GM20431 (cell line): Measurements from ENCODE around the gene AGAP3.

Experiments used
- in situ Hi-C: fragments of 300-500 bp; cut with MseI, MboI; formaldehyde crosslinking; loops from one replicate; pipeline ENCODE4 v1.15.0; 2020; ENCODE audit warnings: low sequenced_read_pairs; ENCODE audit not compliant: unreplicated experiment

Gene AGAP3

GRCh38 chr7:151104411-151105235 lies 18.3 kb downstream of the AGAP3 start:
- in situ Hi-C loops, result no loop called here

DNA sequence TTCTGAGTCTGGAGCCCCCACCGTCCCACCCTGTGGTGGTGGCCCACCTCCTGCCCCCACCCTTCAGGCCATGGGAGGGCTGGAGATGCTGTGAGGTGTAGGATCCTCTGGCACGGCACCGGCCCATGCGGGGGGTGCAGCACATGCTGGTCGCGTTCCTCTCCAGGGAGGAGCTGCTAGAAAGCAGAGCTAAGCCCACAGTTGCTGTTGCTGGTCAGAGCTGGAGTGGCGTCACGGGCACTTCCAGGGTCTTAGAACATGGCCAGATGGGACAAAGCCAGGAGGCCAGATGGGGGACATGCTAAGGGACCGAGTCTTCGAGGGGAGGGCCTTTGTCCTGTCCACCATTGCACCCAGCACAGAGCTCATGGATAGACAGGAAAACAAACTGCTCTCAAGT lies 21.6 kb downstream of the AGAP3 start:
- in situ Hi-C loops, result no loop called here

GRCh38 chr7:151109094-151110048 lies 23.1 kb downstream of the AGAP3 start:
- in situ Hi-C loops, result no loop called here

DNA sequence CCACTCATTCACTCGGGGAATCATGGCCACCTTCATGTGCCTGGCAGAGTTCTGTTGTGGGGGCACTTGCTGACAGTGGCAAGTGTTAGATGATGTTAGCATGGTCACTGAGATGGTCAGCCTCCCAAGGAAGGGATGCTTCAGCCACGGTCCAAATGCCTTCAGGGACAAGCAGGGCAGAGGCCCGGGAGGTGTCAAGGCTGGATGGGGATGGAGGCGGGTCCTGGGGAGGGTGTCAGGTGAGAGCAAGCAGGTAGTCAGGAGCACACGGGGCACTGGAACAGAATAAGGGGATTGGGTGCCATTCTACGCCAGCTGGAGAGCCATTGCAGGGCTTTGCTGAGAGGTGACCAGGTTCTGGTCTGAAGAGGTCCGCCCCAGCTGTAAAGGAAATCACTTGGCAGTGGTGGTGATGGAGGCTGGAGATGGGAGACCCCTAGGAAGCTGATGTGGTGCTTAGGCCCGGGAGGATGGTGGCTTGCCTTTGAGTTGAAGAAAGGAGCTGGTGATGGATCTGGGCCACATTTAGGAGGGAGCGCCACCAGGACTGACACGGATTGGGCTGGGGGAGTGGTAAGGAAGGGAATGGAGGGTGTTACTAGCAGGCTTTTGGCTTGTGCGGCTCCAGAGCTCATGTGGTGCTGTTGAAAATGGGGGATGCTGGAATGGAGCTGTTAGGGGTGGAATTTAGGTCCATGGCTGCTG lies 24.1 kb downstream of the AGAP3 start:
- in situ Hi-C loops, result no loop called here

- in situ Hi-C loops, result no loop called here
Observed at GRCh38 chr7:151110941-151111645, 24.8 kb downstream of the AGAP3 start.

- in situ Hi-C loops, result no loop called here
Observed at GRCh38 chr7:151113344-151114150, 27.3 kb downstream of the AGAP3 start.

- in situ Hi-C loops, result no loop called here
Observed at GRCh38 chr7:151114151-151115090, 28.1 kb downstream of the AGAP3 start.

DNA sequence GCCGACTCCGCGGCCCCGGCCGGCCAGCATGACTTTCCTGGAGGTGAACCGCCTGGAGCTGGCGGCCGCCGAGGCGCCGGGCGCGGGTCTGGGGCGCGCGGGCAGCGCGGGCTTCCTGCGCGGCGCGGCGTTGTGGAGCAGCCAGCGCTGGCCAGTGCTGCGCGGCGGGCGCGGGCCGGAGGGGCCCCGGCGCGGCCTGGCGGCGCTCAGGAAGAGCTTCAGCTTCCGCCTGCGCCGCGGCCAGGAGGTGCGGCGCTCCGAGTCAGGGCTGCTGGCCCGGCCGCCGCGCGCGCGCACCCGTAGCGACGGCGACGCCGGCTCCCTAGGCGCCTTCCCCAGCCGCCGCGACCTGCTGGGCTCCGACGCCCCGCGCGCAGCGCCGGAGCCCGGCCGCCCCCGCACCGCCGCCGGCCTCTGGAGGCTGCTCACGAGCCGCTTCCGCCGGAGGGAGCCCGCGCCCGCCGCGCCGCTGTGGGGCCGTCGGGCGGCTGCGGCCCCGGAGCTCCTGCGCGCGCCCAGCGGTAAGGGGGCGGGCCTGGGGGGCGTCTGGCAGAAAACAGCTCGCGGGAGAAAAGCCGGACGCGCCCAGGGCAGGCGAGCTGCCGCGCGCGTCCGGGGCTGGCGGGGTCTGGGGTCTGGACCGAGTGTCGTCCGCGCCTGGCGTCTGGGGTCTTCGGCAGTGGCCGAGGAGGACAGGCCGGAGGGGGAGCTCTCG lies 29.0 kb downstream of the AGAP3 start:
- in situ Hi-C loops, result no loop called here

DNA sequence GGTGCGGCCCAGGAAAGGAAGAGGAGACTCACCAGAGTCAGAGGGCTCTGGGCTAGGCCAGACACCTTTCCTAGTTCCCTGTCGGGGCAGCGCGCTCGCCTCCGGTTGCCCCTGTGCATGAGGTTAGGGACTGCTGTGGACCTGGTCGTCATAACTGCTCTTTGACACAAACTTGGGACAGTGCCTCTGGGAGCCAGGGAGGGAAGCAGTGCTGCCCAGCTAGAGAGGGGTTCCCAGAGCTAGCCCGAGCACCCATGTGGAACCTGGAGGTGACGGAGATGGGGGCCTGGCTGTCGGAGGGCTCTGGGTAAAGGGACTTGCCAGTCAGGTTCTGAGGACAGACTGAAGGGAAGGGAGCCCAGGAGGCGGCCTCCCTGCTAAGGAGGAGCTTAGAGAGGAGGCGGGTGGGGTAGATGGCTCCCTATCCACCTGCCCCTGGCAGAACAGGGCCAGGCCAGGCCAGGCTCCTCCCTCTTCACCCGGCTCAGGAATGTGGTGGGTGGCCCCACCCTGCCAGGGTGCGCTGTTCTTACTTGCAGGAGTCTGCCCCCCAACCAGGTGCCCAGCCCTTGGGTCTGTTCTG lies 29.7 kb downstream of the AGAP3 start:
- in situ Hi-C loops, result no loop called here

DNA sequence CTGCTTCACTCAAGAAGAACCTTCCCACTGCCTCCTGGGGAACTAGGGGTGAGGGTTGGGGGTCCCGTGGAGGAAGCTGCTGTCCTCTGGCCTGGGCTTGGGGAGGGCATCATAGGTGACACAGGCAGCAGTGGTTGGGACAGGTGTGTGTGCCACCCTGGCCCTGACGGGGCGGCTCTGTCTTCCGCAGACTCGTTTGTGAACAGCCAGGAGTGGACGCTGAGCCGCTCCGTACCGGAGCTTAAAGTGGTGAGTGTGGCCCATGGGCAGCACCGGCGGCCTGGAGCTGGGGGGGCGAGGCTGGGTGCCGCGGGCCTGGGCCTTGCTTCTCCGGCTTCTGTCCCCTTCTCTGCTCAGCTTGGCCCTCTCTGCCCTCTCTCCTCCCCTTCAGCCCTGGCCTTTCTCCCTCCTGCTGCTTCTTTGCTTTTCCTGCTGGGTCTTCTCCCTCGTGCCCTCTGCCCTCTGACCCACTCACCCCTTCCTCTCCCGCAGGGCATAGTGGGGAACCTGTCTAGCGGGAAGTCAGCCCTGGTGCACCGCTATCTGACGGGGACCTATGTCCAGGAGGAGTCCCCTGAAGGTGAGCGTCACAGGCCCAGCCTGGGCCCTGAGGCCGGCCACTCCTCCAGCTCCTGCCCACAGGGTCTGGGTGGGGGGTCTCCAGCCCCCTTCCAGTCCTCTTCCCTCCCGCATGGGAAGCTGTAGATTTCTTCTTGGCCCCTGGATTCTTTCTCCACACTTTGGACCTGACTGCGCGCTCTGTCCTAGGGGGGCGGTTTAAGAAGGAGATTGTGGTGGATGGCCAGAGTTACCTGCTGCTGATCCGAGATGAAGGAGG lies 30.5 kb downstream of the AGAP3 start:
- in situ Hi-C loops, result no loop called here

- in situ Hi-C loops, result no loop called here
Observed at GRCh38 chr7:151117565-151117964, 31.3 kb downstream of the AGAP3 start.

- in situ Hi-C loops, result no loop called here
Observed at GRCh38 chr7:151118108-151119054, 32.1 kb downstream of the AGAP3 start.

GRCh38 chr7:151119055-151119415 lies 32.8 kb downstream of the AGAP3 start:
- in situ Hi-C loops, result no loop called here

GRCh38 chr7:151119902-151120301 lies 33.6 kb downstream of the AGAP3 start:
- in situ Hi-C loops, result no loop called here

GRCh38 chr7:151120896-151121295 lies 34.6 kb downstream of the AGAP3 start:
- in situ Hi-C loops, result no loop called here
